ENCODE data around the gene FAM193B. TPM values are rescaled to one million over a fixed set of nuclear protein-coding genes. Genes with fewer than 3 reads are reported as not detected.

Gene FAM193B
- total and polyA plus RNA-seq, 9 of the 15 experiments (the other 6 are each of a cell fraction or from before 2014, with no cell fraction given): 4.4 to 76.4 (median 37.3) TPM

- no peak for TF ChIP-seq NBN (IDR thresholded peaks at IDR 0.05; ENCODE audit: low read depth)
- TF ChIP-seq NR1H2 (CRISPR knock-in tag; IDR thresholded peaks at IDR 0.05): no peak
- TF ChIP-seq MYC (IDR thresholded peaks at IDR 0.05; ENCODE audit: low read depth, low read length): no peak
- TF ChIP-seq MYC (CRISPR knock-in tag; IDR thresholded peaks at IDR 0.05; ENCODE audit: borderline replicate concordance, low read depth): peak; percentile 32; the same call in 1 of the 2 replicates
- TF ChIP-seq ARID2 (IDR thresholded peaks at IDR 0.05): no peak
- TF ChIP-seq ARID1B (IDR thresholded peaks at IDR 0.05): no peak
- TF ChIP-seq NELFE (IDR thresholded peaks at IDR 0.05; ENCODE audit: insufficient read depth, insufficient read length): no peak
- TF ChIP-seq DPF2 (IDR thresholded peaks at IDR 0.05): no peak
- no peak for TF ChIP-seq CTBP1 (IDR thresholded peaks at IDR 0.05; ENCODE audit: borderline replicate concordance)
These were observed 58.2 kb downstream of the FAM193B start (continued) for GRCh38 chr5:177496070-177496726.

GRCh38 chr5:177495243-177496060, 58.9 kb downstream of the FAM193B start:
- H3K79me2 ChIP-seq (ENCODE audit: control insufficient read depth, insufficient read depth, low read length): peaks cover 51% of the 10 kb centered on the region
- peak overlapping the region; percentile 95 for H3K27ac ChIP-seq (ENCODE audit: extremely low read depth, low read depth, low read length)
- H3K9ac ChIP-seq (ENCODE audit: insufficient read depth in 1 of 2, low read depth in 2 of 2, low read length in 2 of 2): peak overlapping the region; percentile 89 to 98
- in situ Hi-C loops (cut with MboI) (no loop called here), intact Hi-C loops (cut with micrococcal nuclease) (loop anchor here (2.0 to 5.0 kb wide), 2 partner anchors 59 to 178 kb away; partner anchors contain the start of gene FAM193B)
- peaks cover 3% of the 10 kb centered on the region; the same call in 1 of the 2 replicates for H4K20me1 ChIP-seq (replicated peaks; ENCODE audit: control insufficient read depth, insufficient read depth, low read length)
- FAIRE-seq (peak; percentile 73), ATAC-seq (0 out of 3 replicates have a peak, but pooled peaks have one; percentile 2), DNase-seq (ENCODE audit: extremely low read depth in 1 of 4, low spot score in 3 of 4) (peak in 1 of 4 experiments; percentile 79)
- no peaks in the 10 kb centered on the region for H3K27me3 ChIP-seq (ENCODE audit: control insufficient read depth in 2 of 2, insufficient read depth in 2 of 2, low read length in 2 of 2)
- BruUV-seq (replicated peaks): TSS peak; percentile 54
- H3K9me1 ChIP-seq (ENCODE audit: control insufficient read depth, insufficient read depth, low read length): no peaks in the 10 kb centered on the region
- 57% methylated on average over 13 of the region's 14 CpGs for WGBS (ENCODE audit: insufficient coverage, low coverage, missing lambda C conversion rate)
- peaks cover 49% of the 10 kb centered on the region; the same call in 2 of the 3 replicates for H3K36me3 ChIP-seq (ENCODE audit: control insufficient read depth, insufficient read depth, low read length)
- ChIA-PET POLR2A (interaction anchor here (0.7 to 2.0 kb wide), 16 partner anchors 9 to 365 kb away, joined by 3 to 10 read pairs (median 4); no protein-coding TSS in a partner anchor), CTCF (ENCODE audit: low intra/inter-chr PET ratio) (interaction anchor here (1.1 kb wide), 1 partner anchor 92 kb away, joined by 3 read pairs; no protein-coding TSS in a partner anchor)
- H2AFZ ChIP-seq (ENCODE audit: low read depth, low read length): no peak overlapping the region
- H3K4me1 ChIP-seq (replicated peaks in 1 of 2; ENCODE audit: control insufficient read depth in 2 of 2, insufficient read depth in 2 of 2, low read length in 2 of 2): peaks cover 51 to 95% of the 10 kb centered on the region in 2 experiments
- no peaks in the 10 kb centered on the region for H3K9me3 ChIP-seq (replicated peaks; ENCODE audit: control insufficient read depth, insufficient read depth, low read depth, low read length)
- peak overlapping the region; percentile 91 for H3K4me2 ChIP-seq (ENCODE audit: insufficient read depth, low read length)
- peak overlapping the region; percentile 82 for H3K4me3 ChIP-seq
- TF ChIP-seq SMAD4 (CRISPR knock-in tag; conservative IDR thresholded peaks at IDR 0.05): no peak
- no peak for TF ChIP-seq ARID3B (CRISPR knock-in tag; IDR thresholded peaks at IDR 0.05; ENCODE audit: borderline replicate concordance)
- no peak for TF ChIP-seq THRB (CRISPR knock-in tag; conservative IDR thresholded peaks at IDR 0.05)
- peak; percentile 24 for TF ChIP-seq KDM5B (IDR thresholded peaks at IDR 0.05; ENCODE audit: insufficient replicate concordance, low read depth, low read length)
- no peak for TF ChIP-seq ZBTB1 (CRISPR knock-in tag; IDR thresholded peaks at IDR 0.05; ENCODE audit: borderline replicate concordance, low read depth)
- TF ChIP-seq SRF (CRISPR knock-in tag; IDR thresholded peaks at IDR 0.05): peak in 1 of 2 experiments; percentile 94; a peak in 2 of 4 replicates
- TF ChIP-seq TEAD4 (IDR thresholded peaks at IDR 0.05; ENCODE audit: low read length): 0 out of 2 replicates have a peak, but pooled peaks have one; percentile 18
- peak; percentile 52; the same call in 1 of the 2 replicates for TF ChIP-seq TEAD4 (CRISPR knock-in tag; IDR thresholded peaks at IDR 0.05; ENCODE audit: borderline replicate concordance)

Data from K562 (cell line).